Non-pigmented ciliary epithelial cell (primary cell): ENCODE measurements around the gene COL5A1.

ENCODE experiments used
- DNase-seq: peaks from one replicate; pipeline ENCODE4 v3.0.0-alpha.2; 2010; ENCODE audit warnings: low read depth

The COL5A1 gene

GRCh38 chr9:134770972-134771971 is 129.7 kb downstream of the COL5A1 start:
- no peak for DNase-seq

- no peak for DNase-seq
These were observed 130.7 kb downstream of the COL5A1 start for GRCh38 chr9:134772331-134772730.

- no peak for DNase-seq
These were observed 132.2 kb downstream of the COL5A1 start for GRCh38 chr9:134773842-134774241.

- no peak for DNase-seq
These were observed 132.8 kb downstream of the COL5A1 start for GRCh38 chr9:134774410-134774809.

- peak; percentile 56 for DNase-seq
These were observed 133.7 kb downstream of the COL5A1 start for GRCh38 chr9:134775081-134775951.

- DNase-seq: peak; percentile 30
These were observed 134.6 kb downstream of the COL5A1 start for GRCh38 chr9:134776080-134776796.

GRCh38 chr9:134777153-134777552 is 135.6 kb downstream of the COL5A1 start:
- no peak for DNase-seq

GRCh38 chr9:134778156-134778555 is 136.6 kb downstream of the COL5A1 start:
- no peak for DNase-seq

- DNase-seq: no peak
These were observed 137.3 kb downstream of the COL5A1 start for GRCh38 chr9:134778841-134779411.

- DNase-seq: no peak
These were observed 138.0 kb downstream of the COL5A1 start for GRCh38 chr9:134779640-134780039.

- no peak for DNase-seq
These were observed 140.1 kb downstream of the COL5A1 start for GRCh38 chr9:134781591-134782302.

GRCh38 chr9:134782921-134783698 is 141.5 kb downstream of the COL5A1 start:
- DNase-seq: no peak

GRCh38 chr9:134783699-134784039 is 142.1 kb downstream of the COL5A1 start:
- DNase-seq: no peak

GRCh38 chr9:134784577-134785305 is 143.1 kb downstream of the COL5A1 start:
- no peak for DNase-seq

GRCh38 chr9:134785325-134786108 is 143.9 kb downstream of the COL5A1 start:
- no peak for DNase-seq

- no peak for DNase-seq
These were observed 146.3 kb downstream of the COL5A1 start for GRCh38 chr9:134787601-134788531.

GRCh38 chr9:134789168-134789567 is 147.6 kb downstream of the COL5A1 start:
- no peak for DNase-seq

GRCh38 chr9:134791009-134791408 is 149.4 kb downstream of the COL5A1 start:
- no peak for DNase-seq
